GM10248 (cell line): ENCODE measurements around the gene EIF2B4.
A peak's percentile ranks its signal among the peaks of the same experiment; 100 is the strongest.

ENCODE experiments used
- CTCF ChIA-PET: fragments of 300-600 bp; sonication (Branson Sonifier 250); formaldehyde crosslinking; extraction: SDS; loops from one replicate; lab custom pipeline; 2021; ENCODE audit warnings: antibody characterized with exemption; lab: Yijun Ruan, JAX
- POLR2A ChIA-PET: fragments of 350-650 bp; sonication (Branson Sonifier 250); formaldehyde crosslinking; extraction: SDS; loops from one replicate; lab custom pipeline; 2020; ENCODE audit warnings: antibody characterized with exemption; lab: Yijun Ruan, JAX
- DNase-seq: peaks from one replicate; pipeline ENCODE4 v3.0.0; 2012; ENCODE audit errors: extremely low spot score
- CTCF ChIP-seq: IDR thresholded peaks from 2 replicates; pipeline ENCODE4 v1.5.1; 2012; ENCODE audit warnings: mild to moderate bottlenecking, low read depth; ENCODE audit errors: extremely low read depth, missing control alignments, control extremely low read depth

Gene EIF2B4

GRCh38 chr2:27372937-27373336 is 2.8 kb upstream of the EIF2B4 start:
- DNase-seq, result no peak
- TF ChIP-seq CTCF, result no peak
- CTCF ChIA-PET, result no interaction called here
- POLR2A ChIA-PET, result no interaction called here

DNA sequence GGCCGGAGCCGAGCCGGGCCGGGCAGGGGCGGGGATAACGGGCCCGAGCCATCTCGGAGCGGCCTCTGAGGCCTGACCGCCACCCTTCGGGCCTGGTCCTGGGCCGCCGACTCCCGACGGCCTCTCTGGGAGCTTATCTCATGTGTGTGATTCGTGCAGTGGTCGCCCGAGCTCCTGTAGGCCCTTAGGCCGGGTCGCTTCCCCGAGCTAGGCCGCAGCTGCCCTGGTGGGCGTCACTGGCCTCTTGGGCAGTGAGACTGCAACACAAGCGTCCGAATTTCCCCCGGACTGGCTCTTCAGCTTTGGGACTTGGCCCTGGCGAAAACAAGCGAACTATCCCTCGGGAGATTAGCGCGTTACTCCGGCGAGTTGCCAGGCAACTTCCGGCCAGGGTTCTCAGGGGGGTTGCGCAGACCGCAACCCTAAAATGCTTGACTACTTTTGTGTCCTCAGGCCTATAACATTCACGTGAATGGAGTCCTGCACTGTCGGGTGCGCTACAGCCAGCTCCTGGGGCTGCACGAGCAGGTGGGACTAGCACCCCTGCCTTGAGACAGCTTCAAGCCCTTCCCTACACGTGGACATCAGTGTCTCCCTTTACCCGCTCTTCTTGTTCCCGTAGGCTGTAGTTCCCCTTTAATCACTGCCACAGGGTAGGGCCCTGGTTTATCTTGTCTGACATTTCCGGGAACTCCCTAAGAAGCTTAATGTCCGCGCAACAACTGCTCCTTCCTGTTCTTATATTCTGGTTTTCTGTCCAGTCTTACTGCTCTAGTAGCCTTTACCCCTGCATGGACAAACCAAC is 880 bp upstream of the EIF2B4 start:
- TF ChIP-seq CTCF, result no peak
- ChIA-PET POLR2A (interaction anchor here (0.5 to 1.6 kb wide), 2 partner anchors 10 to 1226 kb away, joined by 7 read pairs; partner anchors contain the start of gene ZNF513), CTCF (interaction anchor here (0.8 to 2.3 kb wide), 5 partner anchors 9 to 71 kb away, joined by 3 to 13 read pairs (median 3); partner anchors contain the start of gene ZNF513)
- DNase-seq, result peak; percentile 42

DNA sequence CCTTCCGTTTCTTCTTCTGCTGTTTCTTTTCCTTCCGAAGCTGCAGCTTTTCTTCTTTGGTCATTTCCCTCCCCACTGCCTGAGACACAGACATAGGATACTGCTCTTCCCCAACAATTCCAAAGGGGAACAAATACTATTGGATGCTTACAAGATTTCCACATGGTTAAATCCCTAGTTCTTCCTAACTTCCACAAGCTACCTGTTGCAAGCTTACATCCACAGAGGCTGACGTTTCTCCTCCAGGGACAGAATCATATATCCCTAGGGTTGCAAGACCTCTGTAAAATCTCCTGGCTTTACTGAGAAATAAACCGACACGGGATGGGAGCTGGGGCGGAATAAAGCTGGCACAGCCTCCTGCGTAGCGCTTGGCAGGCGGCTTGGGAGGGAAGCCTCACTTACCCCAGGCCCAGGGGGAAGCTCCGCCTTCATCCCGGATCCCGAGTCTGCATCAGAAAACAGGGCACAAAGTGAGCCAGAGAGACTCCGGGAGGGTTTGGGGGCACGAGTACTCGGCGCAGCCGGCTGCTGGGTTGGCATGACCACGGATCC is 590 bp downstream of the EIF2B4 start:
- ChIA-PET POLR2A (no interaction called here), CTCF (interaction anchor here (0.7 to 1.9 kb wide), 17 partner anchors 9 to 314 kb away, joined by 3 to 10 read pairs (median 4); partner anchors contain the start of genes CCDC121, GPN1, GTF3C2 and NRBP1)
- no peak for DNase-seq
- TF ChIP-seq CTCF, result no peak

- ChIA-PET POLR2A (no interaction called here), CTCF (interaction anchor here (0.7 to 1.5 kb wide), 3 partner anchors 17 to 64 kb away, joined by 3 to 4 read pairs (median 3); partner anchors contain the start of genes NRBP1 and ZNF513)
- no peak for TF ChIP-seq CTCF
- no peak for DNase-seq
Observed at GRCh38 chr2:27363933-27364332, 6.2 kb downstream of the EIF2B4 start.

- POLR2A ChIA-PET, result interaction anchor here (0.9 kb wide), 1 partner anchor 229 kb away, joined by 3 read pairs; no protein-coding TSS in a partner anchor
Observed at GRCh38 chr2:27362678-27363420, 7.3 kb downstream of the EIF2B4 start.

More at GRCh38 chr2:27362678-27363420, 7.3 kb downstream of the EIF2B4 start:
- DNase-seq, result no peak
- TF ChIP-seq CTCF, result no peak
- CTCF ChIA-PET, result no interaction called here
